Transverse colon (tissue), 4 donors: Measurements from ENCODE around the gene ANKS1B. TPM values are rescaled to one million over a fixed set of nuclear protein-coding genes. Genes with fewer than 3 reads are reported as not detected.

Source experiments
- DNase-seq: peaks from one replicate; pipeline ENCODE4 v3.0.0-alpha.2; 2019
- H3K27ac ChIP-seq, 4 donors: fragments of 200-600 bp; sonication (generic); 2 replicates each; pipeline ENCODE4 v1.5.1; 2016 to 2018; ENCODE audit warnings: inconsistent platforms in 4 of 4
- H3K27me3 ChIP-seq: fragments of 200-600 bp; sonication (generic); 2 replicates; pipeline ENCODE4 v1.5.1; 2017; ENCODE audit warnings: inconsistent platforms
- H3K36me3 ChIP-seq, 4 donors: fragments of 200-600 bp; sonication (generic); 2 replicates each; pipeline ENCODE4 v1.5.1; 2017 to 2019; ENCODE audit warnings: inconsistent platforms in 4 of 4
- H3K4me1 ChIP-seq, 4 donors: fragments of 200-600 bp; sonication (generic); 2 replicates each; pipeline ENCODE4 v1.5.1; 2017 to 2020; ENCODE audit warnings: inconsistent platforms in 4 of 4
- H3K4me3 ChIP-seq, 4 donors: fragments of 200-600 bp; sonication (generic); 1 replicate in 1 of 4; 2 replicates in 3 of 4; pipeline versions ENCODE4 v1.5.1 to v1.6.1; 2017 to 2019; ENCODE audit warnings: inconsistent platforms in 4 of 4
- H3K9me3 ChIP-seq, 2 donors: fragments of 200-600 bp; sonication (generic); 2 replicates each; pipeline ENCODE4 v1.5.1; 2017 to 2019; ENCODE audit warnings: inconsistent platforms in 2 of 2
- EP300 ChIP-seq: sonication (generic); formaldehyde crosslinking; IDR thresholded peaks from one replicate; pipeline ENCODE4 v1.6.1; 2017; ENCODE audit warnings: antibody characterized with exemption, low read depth
- POLR2A ChIP-seq: fragments of 450-650 bp; IDR thresholded peaks from one replicate; pipeline ENCODE4 v1.6.1; 2016; ENCODE audit warnings: antibody characterized with exemption, mild to moderate bottlenecking, moderate library complexity
- POLR2AphosphoS5 ChIP-seq, 3 donors: sonication (generic); formaldehyde crosslinking; IDR thresholded peaks; one replicate each; pipeline ENCODE4 v1.6.1; 2016; ENCODE audit warnings: antibody characterized with exemption in 3 of 3
- WGBS, 2 donors: methylation state at CpG; one replicate each; pipeline ENCODE4 v1.1.5; 2018; ENCODE audit warnings: low coverage in 1 of 2; 5-methylcytosine and 5-hydroxymethylcytosine counted together
- in situ Hi-C, 4 donors: fragments of 200-750 bp; cut with MboI; loops; one replicate each; pipeline versions ENCODE4 v1.15.0 to v1.15.1; 2017; ENCODE audit warnings: low sequenced_read_pairs in 3 of 4, low pct_ligation_motif_present in 1 of 4, low pct_unique_long_range_greater_than_20kb in 1 of 4
- intact Hi-C: fragments of 100-400 bp; cut with DNase I; formaldehyde crosslinking; loops from one replicate; pipeline ENCODE4 v1.15.1; 2023; ENCODE audit warnings: low total_unique reads
- total RNA-seq, 4 donors: library from RNA; depleted of rRNA; stranded (reverse); fragments of >200 nt; gene quantifications; one replicate each; pipeline ENCODE4 v1.1.0, GENCODE V29; 2016
- TF ChIP-seq, protein P1 (sequence below), 5 experiments: fragments of 200-600 bp in 3 of 5; fragments of 450-650 bp in 2 of 5; sonication (generic) in 3 of 5; IDR thresholded peaks; 1 replicate in 2 of 5; 2 replicates in 3 of 5; pipeline ENCODE4 v1.5.1; 2016 to 2017; ENCODE audit warnings: antibody characterized with exemption in 5 of 5, inconsistent platforms in 3 of 5, mild to moderate bottlenecking in 2 of 5, moderate library complexity in 1 of 5

The ANKS1B gene
- total RNA-seq, 4 donors from 2014 or later, result 1.4 to 6.4 (median 3.5) TPM; not detected in 1

- peaks cover 0 to 32% (median 8%) of the 10 kb centered on the region in 4 donors for H3K36me3 ChIP-seq
Measured at GRCh38 chr12:98719515-98720504, 1264.9 kb downstream of the ANKS1B start.

GRCh38 chr12:98714426-98714825 lies 1270.3 kb downstream of the ANKS1B start:
- in situ Hi-C loops, result no loop called here

More at GRCh38 chr12:98719515-98720504, 1264.9 kb downstream of the ANKS1B start:
- Histone ChIP-seq H3K27ac (no peak overlapping the region), H3K27me3 (no peaks in the 10 kb centered on the region), H3K9me3 (no peaks in the 10 kb centered on the region), H3K4me1 (no peaks in the 10 kb centered on the region), H3K4me3 (no peak overlapping the region)
- no peak for DNase-seq
- in situ Hi-C loops (no loop called here), intact Hi-C loops (no loop called here)
- WGBS, 2 donors, result 92 to 95% methylated on average over 6 of the region's 6 CpGs
- TF ChIP-seq, protein P1, sequence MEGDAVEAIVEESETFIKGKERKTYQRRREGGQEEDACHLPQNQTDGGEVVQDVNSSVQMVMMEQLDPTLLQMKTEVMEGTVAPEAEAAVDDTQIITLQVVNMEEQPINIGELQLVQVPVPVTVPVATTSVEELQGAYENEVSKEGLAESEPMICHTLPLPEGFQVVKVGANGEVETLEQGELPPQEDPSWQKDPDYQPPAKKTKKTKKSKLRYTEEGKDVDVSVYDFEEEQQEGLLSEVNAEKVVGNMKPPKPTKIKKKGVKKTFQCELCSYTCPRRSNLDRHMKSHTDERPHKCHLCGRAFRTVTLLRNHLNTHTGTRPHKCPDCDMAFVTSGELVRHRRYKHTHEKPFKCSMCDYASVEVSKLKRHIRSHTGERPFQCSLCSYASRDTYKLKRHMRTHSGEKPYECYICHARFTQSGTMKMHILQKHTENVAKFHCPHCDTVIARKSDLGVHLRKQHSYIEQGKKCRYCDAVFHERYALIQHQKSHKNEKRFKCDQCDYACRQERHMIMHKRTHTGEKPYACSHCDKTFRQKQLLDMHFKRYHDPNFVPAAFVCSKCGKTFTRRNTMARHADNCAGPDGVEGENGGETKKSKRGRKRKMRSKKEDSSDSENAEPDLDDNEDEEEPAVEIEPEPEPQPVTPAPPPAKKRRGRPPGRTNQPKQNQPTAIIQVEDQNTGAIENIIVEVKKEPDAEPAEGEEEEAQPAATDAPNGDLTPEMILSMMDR (IDR thresholded peaks at IDR 0.05), result no peak
- TF ChIP-seq POLR2AphosphoS5 (IDR thresholded peaks at IDR 0.05) (no peak), POLR2A (no peak), EP300 (no peak)

GRCh38 chr12:98709022-98709421 lies 1275.7 kb downstream of the ANKS1B start:
- no peaks in the 10 kb centered on the region for H3K27me3 ChIP-seq
- in situ Hi-C loops, result no loop called here
- peaks cover 0 to 55% (median 18%) of the 10 kb centered on the region in 4 donors for H3K36me3 ChIP-seq
- TF ChIP-seq POLR2AphosphoS5 (IDR thresholded peaks at IDR 0.05) (no peak), POLR2A (no peak), EP300 (no peak)
- TF ChIP-seq, protein P1 (IDR thresholded peaks at IDR 0.05), result no peak
- H3K4me1 ChIP-seq, result no peaks in the 10 kb centered on the region
- no peak for DNase-seq
- intact Hi-C loops, result no loop called here
- 83 to 96% methylated on average over 1 of the region's 1 CpG for WGBS, 2 donors
- no peaks in the 10 kb centered on the region for H3K9me3 ChIP-seq
- H3K27ac ChIP-seq, result no peak overlapping the region
- H3K4me3 ChIP-seq, result no peak overlapping the region

More at GRCh38 chr12:98714426-98714825, 1270.3 kb downstream of the ANKS1B start:
- Histone ChIP-seq H3K9me3 (no peaks in the 10 kb centered on the region), H3K27ac (no peak overlapping the region), H3K36me3 (peaks cover 0 to 44% (median 18%) of the 10 kb centered on the region in 4 donors), H3K4me1 (no peaks in the 10 kb centered on the region), H3K27me3 (no peaks in the 10 kb centered on the region), H3K4me3 (no peak overlapping the region)
- DNase-seq, result no peak
- intact Hi-C loops, result no loop called here
- TF ChIP-seq, protein P1 (IDR thresholded peaks at IDR 0.05), result no peak
- no peak for TF ChIP-seq POLR2A
- TF ChIP-seq POLR2AphosphoS5 (IDR thresholded peaks at IDR 0.05), result no peak
- no peak for TF ChIP-seq EP300
- 91 to 97% methylated on average over 4 of the region's 4 CpGs for WGBS, 2 donors

- Histone ChIP-seq H3K4me3 (no peak overlapping the region), H3K9me3 (no peaks in the 10 kb centered on the region), H3K27ac (no peak overlapping the region), H3K36me3 (peaks cover 0 to 13% (median 3%) of the 10 kb centered on the region in 4 donors), H3K27me3 (no peaks in the 10 kb centered on the region), H3K4me1 (peaks cover 0 to 10% (median 2%) of the 10 kb centered on the region in 4 donors)
- TF ChIP-seq POLR2A (no peak), EP300 (no peak), POLR2AphosphoS5 (IDR thresholded peaks at IDR 0.05) (no peak)
- TF ChIP-seq, protein P1 (IDR thresholded peaks at IDR 0.05), result no peak
- WGBS, 2 donors, result 23 to 33% methylated on average over 1 of the region's 1 CpG
- in situ Hi-C loops (no loop called here), intact Hi-C loops (no loop called here)
- no peak for DNase-seq
Measured at GRCh38 chr12:98701166-98701565, 1283.6 kb downstream of the ANKS1B start.
